Caco-2 (cell line): Measurements from ENCODE around the gene LDLRAD4. TPM values are rescaled to one million over a fixed set of nuclear protein-coding genes. Genes with fewer than 3 reads are reported as not detected.
A peak's percentile ranks its signal among the peaks of the same experiment; 100 is the strongest.

Source experiments
- BruUV-seq: library from RNA; stranded (reverse); fragments of 400-500 nt; replicated peaks from 2 replicates; lab custom pipeline; 2021; lab: Mats Ljungman, UMichigan
- CTCF ChIA-PET: fragments of 300-600 bp; sonication (Branson Sonifier 250); formaldehyde crosslinking; loops from one replicate; lab custom pipeline; 2022; ENCODE audit warnings: antibody characterized with exemption; lab: Charles Lee
- POLR2A ChIA-PET: fragments of 300-600 bp; sonication (Branson Sonifier 250); formaldehyde crosslinking; loops from one replicate; lab custom pipeline; 2022; ENCODE audit warnings: antibody characterized with exemption; lab: Charles Lee
- DNase-seq, 2 experiments: peaks; one replicate each; pipeline versions ENCODE4 v3.0.0 to v3.0.0-alpha.2; 2020 to 2022
- H3K27me3 ChIP-seq: replicated peaks from 2 replicates; pipeline ENCODE4 v1.6.0; 2011; ENCODE audit warnings: low read length; ENCODE audit not compliant: control insufficient read depth, insufficient read depth
- H3K36me3 ChIP-seq: 2 replicates; pipeline ENCODE4 v1.5.1; 2011; ENCODE audit warnings: low read length; ENCODE audit not compliant: control insufficient read depth, insufficient read depth
- H3K4me1 ChIP-seq: fragments of 250-450 bp; sonication (Bioruptor Pico); 2 replicates; pipeline ENCODE4 v1.5.1; 2020; ENCODE audit warnings: mild to moderate bottlenecking
- H3K4me3 ChIP-seq: 2 replicates; pipeline ENCODE4 v1.5.1; 2011; ENCODE audit warnings: low read depth, mild to moderate bottlenecking, control low read depth, low read length
- H3K9me3 ChIP-seq: fragments of 250-450 bp; sonication (Bioruptor Pico); 2 replicates; pipeline ENCODE4 v1.5.1; 2020; ENCODE audit warnings: mild to moderate bottlenecking, moderate library complexity
- H3K27ac Mint-ChIP-seq: one replicate; pipeline ENCODE4 v1.8.0; 2022; ENCODE audit warnings: mixed read lengths; ENCODE audit not compliant: unreplicated experiment
- H3K27me3 Mint-ChIP-seq: one replicate; pipeline ENCODE4 v1.8.0; 2022; ENCODE audit warnings: mixed read lengths; ENCODE audit not compliant: insufficient read depth, unreplicated experiment
- H3K36me3 Mint-ChIP-seq: one replicate; pipeline ENCODE4 v1.8.0; 2022; ENCODE audit warnings: mild to moderate bottlenecking, mixed read lengths; ENCODE audit not compliant: insufficient read depth, unreplicated experiment
- H3K4me1 Mint-ChIP-seq: one replicate; pipeline ENCODE4 v1.8.0; 2022; ENCODE audit warnings: low read depth, mixed read lengths; ENCODE audit not compliant: unreplicated experiment
- H3K4me3 Mint-ChIP-seq: one replicate; pipeline ENCODE4 v1.8.0; 2022; ENCODE audit warnings: mild to moderate bottlenecking, moderate library complexity, mixed read lengths; ENCODE audit not compliant: unreplicated experiment
- H3K9me3 Mint-ChIP-seq: one replicate; pipeline ENCODE4 v1.8.0; 2022; ENCODE audit warnings: mixed read lengths; ENCODE audit not compliant: unreplicated experiment
- CTCF ChIP-seq, 2 experiments: fragments of 200-600 bp in 1 of 2; IDR thresholded peaks; 1 replicate in 1 of 2; 2 replicates in 1 of 2; pipeline versions ENCODE4 v1.5.1 to v1.8.0; 2011 to 2022; ENCODE audit warnings: antibody characterized with exemption in 1 of 2, control low read depth in 1 of 2, inconsistent platforms in 1 of 2, low read depth in 1 of 2, low read length in 1 of 2, mild to moderate bottlenecking in 1 of 2, moderate library complexity in 1 of 2; ENCODE audit not compliant: insufficient read depth in 1 of 2, severe bottlenecking in 1 of 2, unreplicated experiment in 1 of 2
- intact Hi-C: fragments of 100-400 bp; cut with micrococcal nuclease; formaldehyde crosslinking; loops from one replicate; pipeline ENCODE4 v1.10.0; 2022; ENCODE audit not compliant: unreplicated experiment
- total RNA-seq: library from RNA; stranded (reverse); gene quantifications from 2 replicates; pipeline ENCODE4 v1.2.3, GENCODE V29; 2022

LDLRAD4 gene
- total RNA-seq, 1 experiment from 2014 or later: 1.2 TPM

- Mint-ChIP-seq H3K9me3 (no peaks in the 10 kb centered on the region), H3K27me3 (peaks cover 6% of the 10 kb centered on the region), H3K27ac (no peak overlapping the region), H3K36me3 (no peaks in the 10 kb centered on the region), H3K4me1 (no peaks in the 10 kb centered on the region), H3K4me3 (no peak overlapping the region)
- ChIA-PET CTCF (no interaction called here), POLR2A (no interaction called here)
- no peak for DNase-seq
- intact Hi-C loops: loop anchor here (10.0 kb wide), 1 partner anchor 177 kb away; no protein-coding TSS in a partner anchor
- TF ChIP-seq CTCF (IDR thresholded peaks at IDR 0.05; ENCODE audit: insufficient read depth in 1 of 2, low read depth in 1 of 2, low read length in 1 of 2, severe bottlenecking in 1 of 2, unreplicated experiment in 1 of 2): no peak
- H3K4me3 ChIP-seq: no peak overlapping the region
- H3K9me3 ChIP-seq: peaks cover 5% of the 10 kb centered on the region; the same call in 1 of the 2 replicates
- H3K4me1 ChIP-seq: no peaks in the 10 kb centered on the region
- no TSS peak for BruUV-seq
- no peaks in the 10 kb centered on the region for H3K27me3 ChIP-seq
- H3K36me3 ChIP-seq: no peaks in the 10 kb centered on the region
Measured at GRCh38 chr18:13627639-13628038, 409.1 kb downstream of the LDLRAD4 start.

GRCh38 chr18:13628211-13628610 is 409.7 kb downstream of the LDLRAD4 start:
- CTCF ChIA-PET: no interaction called here
- intact Hi-C loops: loop anchor here (10.0 kb wide), 1 partner anchor 177 kb away; no protein-coding TSS in a partner anchor
- POLR2A ChIA-PET: no interaction called here
- no peaks in the 10 kb centered on the region for H3K4me1 Mint-ChIP-seq
- no peak for DNase-seq
- peaks cover 2% of the 10 kb centered on the region for H3K27me3 Mint-ChIP-seq
- H3K27me3 ChIP-seq: no peaks in the 10 kb centered on the region
- H3K36me3 Mint-ChIP-seq: no peaks in the 10 kb centered on the region
- TF ChIP-seq CTCF (IDR thresholded peaks at IDR 0.05; ENCODE audit: insufficient read depth in 1 of 2, low read depth in 1 of 2, low read length in 1 of 2, severe bottlenecking in 1 of 2, unreplicated experiment in 1 of 2): no peak
- BruUV-seq: no TSS peak
- H3K36me3 ChIP-seq: no peaks in the 10 kb centered on the region
- H3K4me3 Mint-ChIP-seq: no peak overlapping the region
- H3K4me3 ChIP-seq: no peak overlapping the region
- H3K27ac Mint-ChIP-seq: no peak overlapping the region
- H3K4me1 ChIP-seq: no peaks in the 10 kb centered on the region
- no peaks in the 10 kb centered on the region for H3K9me3 Mint-ChIP-seq
- peaks cover 6% of the 10 kb centered on the region; the same call in 1 of the 2 replicates for H3K9me3 ChIP-seq

GRCh38 chr18:13629841-13630715 is 411.5 kb downstream of the LDLRAD4 start:
- Mint-ChIP-seq H3K9me3 (no peaks in the 10 kb centered on the region), H3K4me1 (no peaks in the 10 kb centered on the region), H3K27me3 (peaks cover 6% of the 10 kb centered on the region), H3K4me3 (no peak overlapping the region), H3K27ac (no peak overlapping the region), H3K36me3 (no peaks in the 10 kb centered on the region)
- DNase-seq: peak; percentile 62 to 67
- Histone ChIP-seq H3K36me3 (no peaks in the 10 kb centered on the region), H3K27me3 (no peaks in the 10 kb centered on the region), H3K9me3 (peaks cover 14% of the 10 kb centered on the region), H3K4me3 (no peak overlapping the region), H3K4me1 (no peaks in the 10 kb centered on the region)
- intact Hi-C loops: loop anchor here (1.0 to 10.0 kb wide), 5 partner anchors 72 to 517 kb away; no protein-coding TSS in a partner anchor
- POLR2A ChIA-PET: no interaction called here
- peak; percentile 82 to 84 for TF ChIP-seq CTCF (IDR thresholded peaks at IDR 0.05; ENCODE audit: insufficient read depth in 1 of 2, low read depth in 1 of 2, low read length in 1 of 2, severe bottlenecking in 1 of 2, unreplicated experiment in 1 of 2)
- CTCF ChIA-PET: no interaction called here
- no TSS peak for BruUV-seq
